NCI-H524 (cell line): ENCODE results near the gene NUDT19.
"Not testable (repeated sequence)": the region's sequence is repeated elsewhere in the genome, so short reads cannot be mapped to it uniquely, and the experiment has no call there.

Experiments used
- DNase-seq, 2 experiments: peaks; one replicate each; lab custom pipeline; 2025; lab: John Stamatoyannopoulos, UW

Gene NUDT19

DNA sequence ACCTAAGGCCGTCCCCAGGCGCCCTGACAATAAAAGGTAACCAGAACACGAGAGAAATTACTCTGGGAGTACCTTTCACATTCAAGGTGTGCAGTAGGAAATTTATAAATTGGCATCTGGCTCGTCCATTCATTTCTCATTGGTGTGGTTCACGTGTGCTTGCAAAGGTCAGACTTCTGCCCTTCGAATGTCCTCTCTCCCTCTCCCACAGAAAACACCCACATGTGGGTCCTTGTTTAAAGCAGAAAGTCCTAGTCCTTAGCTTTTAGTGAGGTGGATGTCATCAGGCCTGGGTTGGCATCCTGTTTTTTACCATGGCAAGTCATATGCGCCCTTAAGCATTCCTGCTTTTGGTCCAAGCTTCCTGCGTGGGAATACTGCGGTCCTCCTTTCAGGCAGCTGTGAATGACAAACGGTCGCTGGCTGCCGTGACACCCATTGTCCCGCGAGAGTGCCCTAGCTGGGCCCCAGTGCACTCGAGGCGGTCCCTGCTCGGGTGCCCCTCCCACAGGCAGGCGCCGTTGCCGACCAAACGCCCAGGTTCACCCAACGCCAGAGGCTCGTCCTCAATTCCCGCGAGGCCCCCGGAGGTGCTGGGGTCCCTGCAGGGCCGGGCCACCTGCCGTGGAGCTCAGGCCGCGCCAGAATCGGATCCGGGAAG lies at the start of gene NUDT19:
Gene NUDT19 (plus strand): TSS at position 531 of the 661 bp plus-strand sequence. CDS start 140 bp downstream, outside the sequence.
- peak; percentile 64 to 86 for DNase-seq

- DNase-seq: no peak
Measured at GRCh38 chr19:32642771-32643170, 48.9 kb upstream of the NUDT19 start.

DNA sequence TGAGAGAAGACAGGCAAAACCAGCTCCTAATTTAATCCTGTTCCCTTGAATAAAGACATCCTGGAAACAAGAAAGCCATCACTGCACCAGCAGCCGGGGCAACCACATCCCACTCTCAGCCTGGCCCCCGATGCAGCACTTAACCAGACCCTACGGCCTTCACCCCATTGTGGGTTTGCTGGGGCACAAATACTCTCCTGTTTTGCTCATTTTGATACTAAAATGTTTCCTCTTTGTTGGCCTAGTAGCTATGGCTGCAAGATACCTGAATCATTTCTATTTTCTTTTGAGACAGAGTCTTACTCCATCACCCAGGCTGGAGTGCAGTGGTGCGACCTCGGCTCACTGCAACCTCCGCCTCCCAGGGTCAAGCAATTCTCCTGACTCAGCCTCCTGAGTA lies 45.1 kb upstream of the NUDT19 start:
- DNase-seq: no peak

DNA sequence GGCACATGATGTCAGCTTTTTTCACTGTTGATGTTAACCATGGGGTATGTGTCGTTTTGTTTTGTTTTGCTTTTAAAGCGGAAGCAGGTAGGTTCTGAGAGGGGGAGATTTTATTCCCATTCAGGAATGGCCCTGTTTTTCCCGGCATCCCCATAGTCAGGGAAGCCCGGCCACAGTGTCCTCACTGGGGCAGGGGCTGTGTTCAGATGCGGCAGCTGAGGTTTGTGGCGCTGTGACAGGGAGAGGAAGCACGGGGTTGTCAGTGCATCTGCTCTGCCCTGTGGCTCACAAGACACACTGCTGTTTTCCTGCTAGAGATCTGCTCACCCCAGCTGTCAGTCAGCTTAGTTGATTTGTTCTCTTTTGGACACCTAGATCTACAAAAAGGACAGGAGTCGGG lies 44.3 kb upstream of the NUDT19 start:
- DNase-seq: no peak

DNA sequence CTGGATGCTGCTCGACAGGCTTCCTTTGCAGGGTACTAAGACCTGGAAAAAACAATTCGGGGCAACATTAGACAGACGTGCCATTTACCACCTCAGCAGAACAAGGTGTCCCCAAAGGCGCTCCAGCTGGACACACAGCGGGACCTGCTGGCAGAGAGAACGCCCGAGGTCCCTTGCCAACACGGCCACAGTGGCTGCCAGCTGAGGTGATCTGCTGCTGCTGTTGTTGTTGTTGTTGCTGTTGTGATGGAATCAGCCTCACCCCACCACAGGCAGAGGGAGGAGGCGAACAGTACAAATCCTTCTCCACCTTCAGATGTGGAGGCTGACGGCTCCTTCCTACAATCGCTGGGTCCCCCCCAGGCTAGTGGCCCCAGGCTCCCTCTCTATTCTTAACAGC lies 41.9 kb upstream of the NUDT19 start:
- no peak for DNase-seq

GRCh38 chr19:32650671-32651070 lies 41.0 kb upstream of the NUDT19 start:
- DNase-seq: no peak

- DNase-seq: no peak
Measured at GRCh38 chr19:32651729-32652140, 39.9 kb upstream of the NUDT19 start.

GRCh38 chr19:32652331-32652730 lies 39.3 kb upstream of the NUDT19 start:
- not testable (repeated sequence) for DNase-seq

- no peak for DNase-seq
Measured at GRCh38 chr19:32652894-32653598, 38.6 kb upstream of the NUDT19 start.

- DNase-seq: no peak
Measured at GRCh38 chr19:32653599-32653915, 38.1 kb upstream of the NUDT19 start.

DNA sequence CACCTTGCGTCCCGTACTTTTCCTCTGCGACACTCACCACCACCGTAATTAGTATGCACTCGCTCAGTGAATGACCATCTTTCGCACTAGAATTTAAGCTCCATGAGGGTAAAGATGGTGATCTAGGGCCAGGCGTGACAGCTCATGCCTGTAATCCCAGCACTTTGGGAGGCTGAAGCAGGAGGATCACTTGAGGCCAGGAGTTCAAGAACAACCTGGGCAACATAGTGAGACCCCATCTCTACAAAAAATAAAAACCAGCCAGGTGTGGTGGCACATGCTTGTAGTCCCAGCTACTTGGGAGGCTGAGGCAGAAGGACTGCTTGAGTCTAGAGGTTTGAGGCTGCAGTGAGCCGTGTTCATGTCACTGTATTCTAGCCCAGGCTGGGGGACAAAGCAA lies 35.2 kb upstream of the NUDT19 start:
- not testable (repeated sequence) for DNase-seq

GRCh38 chr19:32658075-32658474 lies 33.5 kb upstream of the NUDT19 start:
- no peak for DNase-seq

DNA sequence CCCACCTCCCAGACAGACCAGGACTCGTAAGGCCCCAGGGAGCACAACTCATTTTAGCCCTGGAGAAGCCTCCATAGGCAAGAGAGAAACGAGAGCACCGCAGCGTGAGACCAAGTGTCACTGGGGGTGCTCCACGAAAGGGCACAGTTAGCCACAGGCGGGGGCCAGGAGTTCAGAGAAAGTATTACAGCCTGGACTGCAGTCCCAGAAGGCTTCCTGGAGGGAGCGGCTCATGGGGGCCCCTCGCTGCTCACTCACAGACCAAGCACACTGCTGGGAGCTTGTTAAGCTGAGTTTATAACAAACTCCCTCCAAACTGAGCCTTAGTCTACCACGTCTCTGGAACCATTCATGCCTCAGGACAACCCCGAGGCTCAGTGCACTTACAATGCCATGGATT lies 33.1 kb upstream of the NUDT19 start:
- DNase-seq: no peak

DNA sequence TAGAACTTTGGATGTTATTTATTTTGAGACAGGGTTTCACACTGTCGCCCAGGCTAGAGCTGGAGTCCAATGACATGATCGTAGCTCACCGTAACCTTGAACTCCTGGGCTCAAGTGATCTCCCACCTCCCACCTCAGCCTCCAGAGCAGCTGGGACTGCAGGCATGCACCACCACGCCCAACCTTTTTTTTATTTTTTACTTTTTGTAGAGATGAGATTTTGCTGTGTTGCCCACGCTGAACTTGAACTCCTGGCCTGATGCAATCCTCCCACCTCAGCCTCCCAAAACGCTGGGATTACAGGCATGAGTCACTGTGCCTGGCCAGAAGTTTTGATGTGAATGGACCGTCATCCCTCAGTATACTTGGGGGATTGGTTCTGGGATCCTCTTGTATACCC lies 30.3 kb upstream of the NUDT19 start:
- DNase-seq: no peak

DNA sequence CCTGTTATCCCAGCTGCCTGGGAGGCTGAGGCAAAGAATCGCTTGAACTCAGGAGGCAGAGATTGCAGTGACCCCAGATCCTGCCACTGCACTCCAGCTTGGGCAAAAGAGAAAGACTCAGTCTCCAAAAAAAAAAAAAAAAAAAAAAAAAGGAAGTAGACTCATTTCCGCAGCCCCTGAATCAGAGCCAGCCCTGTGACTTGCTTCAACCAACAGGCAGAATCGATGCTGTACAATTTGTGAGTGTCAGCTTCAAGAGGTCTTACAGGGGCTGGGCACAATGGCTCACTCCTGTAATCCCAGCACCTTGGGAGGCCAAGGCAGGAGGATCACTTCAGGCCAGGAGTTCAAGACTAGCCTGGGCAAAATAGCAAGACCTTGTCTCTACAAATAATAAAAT lies 29.4 kb upstream of the NUDT19 start:
- DNase-seq: no peak

DNA sequence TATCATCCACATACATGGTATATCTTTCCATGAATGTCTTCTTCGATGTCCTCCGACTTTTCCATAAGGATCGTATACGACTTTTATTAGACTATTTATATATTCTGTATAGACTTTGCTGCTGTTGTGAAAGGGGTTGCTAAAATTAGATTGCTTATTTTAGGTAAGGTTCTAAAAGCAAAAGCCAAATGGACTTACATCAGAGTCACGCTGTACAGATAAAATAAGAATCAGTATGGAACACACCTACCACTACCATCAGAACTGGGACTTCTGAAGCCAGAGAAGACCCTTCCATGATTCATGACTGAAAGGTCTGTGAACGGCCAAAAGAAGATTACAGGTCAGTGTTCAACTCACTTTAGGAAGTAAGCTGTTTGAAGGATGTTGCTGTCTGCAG lies 25.5 kb upstream of the NUDT19 start:
- no peak for DNase-seq

GRCh38 chr19:32669310-32669709 lies 22.3 kb upstream of the NUDT19 start:
- no peak for DNase-seq

GRCh38 chr19:32671883-32672593 lies 19.6 kb upstream of the NUDT19 start:
- DNase-seq: no peak

DNA sequence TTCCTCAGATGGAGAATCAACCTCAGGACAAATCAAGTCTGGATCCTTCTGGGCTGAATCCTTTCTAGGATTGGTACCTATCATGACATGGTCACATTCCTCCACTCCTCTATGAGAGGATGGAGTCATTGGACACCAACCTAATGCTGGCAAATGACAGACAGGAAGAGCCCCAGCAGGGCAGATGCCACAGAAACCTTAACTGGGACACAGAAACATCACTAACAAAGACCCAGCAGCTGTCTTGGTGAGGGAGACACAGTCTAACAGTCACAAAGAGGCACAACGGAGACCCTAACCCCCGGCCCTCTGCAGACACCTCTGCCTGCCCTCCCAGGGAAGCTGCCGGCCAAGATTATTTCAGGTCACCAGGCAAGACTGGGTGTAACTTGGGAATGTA lies 18.8 kb upstream of the NUDT19 start:
- DNase-seq: no peak

DNA sequence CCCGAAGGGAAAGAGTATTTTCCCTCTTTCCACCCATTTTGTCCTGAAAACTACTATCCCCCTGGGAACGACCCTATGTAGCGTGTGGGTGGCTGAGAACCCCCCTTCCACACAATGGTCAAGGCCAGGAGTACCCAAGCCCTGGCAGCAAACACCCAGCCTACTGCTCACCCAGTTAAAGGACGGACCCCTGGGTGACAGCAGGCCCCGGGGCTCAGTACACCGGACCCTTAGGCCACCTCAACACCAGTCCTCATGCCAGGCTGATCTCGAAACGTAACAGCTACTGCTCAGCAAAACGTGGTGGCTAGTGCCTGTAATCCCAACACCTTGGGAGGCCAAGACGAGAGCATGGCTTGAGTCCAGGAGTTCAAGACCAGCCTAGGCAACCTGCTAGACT lies 18.0 kb upstream of the NUDT19 start:
- no peak for DNase-seq

DNA sequence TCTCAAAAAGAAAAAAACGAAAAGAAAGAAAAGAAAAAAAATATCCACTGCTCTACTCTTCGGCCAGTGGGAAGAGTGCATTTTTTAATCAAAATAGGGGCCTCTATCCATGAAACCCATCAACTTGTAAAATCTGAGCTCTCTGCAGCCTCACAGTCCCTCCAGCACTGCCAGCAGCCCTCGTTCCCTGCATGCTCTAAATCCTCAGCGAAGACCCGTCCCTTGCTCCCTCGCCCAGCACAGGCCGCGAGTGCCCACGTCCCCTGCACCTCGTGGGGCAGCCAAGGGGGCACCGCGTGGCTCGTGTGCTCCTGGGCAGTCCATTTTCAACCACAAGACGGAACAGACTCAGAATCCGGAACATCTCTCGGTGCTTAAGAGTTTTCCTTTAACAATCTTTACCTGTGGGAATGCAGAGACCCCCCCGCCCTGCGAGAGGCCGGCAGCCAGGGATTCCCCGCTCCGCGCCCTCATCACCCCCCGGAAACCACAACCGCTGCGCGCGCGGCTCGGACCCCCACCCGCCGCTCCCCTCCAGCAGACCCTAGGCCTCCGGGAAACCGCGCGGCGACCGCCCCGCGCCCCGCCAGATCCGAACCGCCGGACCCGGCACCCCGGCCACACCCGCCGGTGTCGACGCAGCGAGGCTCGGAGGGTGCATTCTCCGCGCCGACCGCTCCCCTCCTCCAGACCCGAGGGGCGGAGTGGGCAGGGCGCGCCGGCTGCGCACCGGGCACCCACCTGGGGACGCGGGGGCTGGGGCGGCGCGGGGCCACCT lies 17.3 kb upstream of the NUDT19 start:
- DNase-seq: peak; percentile 23 to 45

GRCh38 chr19:32674931-32675719 lies 16.5 kb upstream of the NUDT19 start, which contains the start of gene ANKRD27:
Gene ANKRD27 (minus strand): TSS chr19:32675180. CDS start chr19:32659015, 16,165 bp downstream.
- DNase-seq: peak; percentile 99
